ENCODE data around the gene BBOF1.

DNA sequence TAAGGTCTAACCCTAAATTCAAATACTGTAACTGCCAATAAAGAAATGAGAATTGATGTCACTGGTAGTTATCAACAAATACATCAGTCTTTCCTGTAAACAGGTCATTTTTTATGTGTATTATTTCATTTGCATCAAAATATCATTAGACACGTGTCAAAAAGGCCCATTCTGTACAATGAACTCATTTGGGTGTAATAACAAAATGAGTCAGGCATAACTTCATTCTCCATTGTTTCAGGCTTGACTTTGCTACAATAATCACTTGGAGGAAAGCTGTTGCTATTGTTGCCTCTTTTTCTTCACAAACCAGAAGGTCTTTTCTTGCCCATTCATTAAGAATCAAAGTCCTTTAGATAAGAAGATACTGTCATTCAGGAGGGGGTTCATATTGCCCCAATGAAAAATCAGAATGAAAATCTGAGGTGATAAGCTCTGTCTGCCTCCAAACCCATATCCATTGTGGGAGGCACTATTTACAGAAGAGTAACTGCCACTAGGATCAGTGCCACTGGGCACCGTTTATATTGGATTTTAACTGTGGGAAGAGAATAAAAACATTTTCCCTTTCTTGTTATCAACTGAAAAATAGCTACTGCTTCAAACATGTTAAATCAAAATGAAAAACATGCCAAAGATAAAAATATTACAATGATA is 10.2 kb upstream of the BBOF1 start:
- TF ChIP-seq, protein P1, sequence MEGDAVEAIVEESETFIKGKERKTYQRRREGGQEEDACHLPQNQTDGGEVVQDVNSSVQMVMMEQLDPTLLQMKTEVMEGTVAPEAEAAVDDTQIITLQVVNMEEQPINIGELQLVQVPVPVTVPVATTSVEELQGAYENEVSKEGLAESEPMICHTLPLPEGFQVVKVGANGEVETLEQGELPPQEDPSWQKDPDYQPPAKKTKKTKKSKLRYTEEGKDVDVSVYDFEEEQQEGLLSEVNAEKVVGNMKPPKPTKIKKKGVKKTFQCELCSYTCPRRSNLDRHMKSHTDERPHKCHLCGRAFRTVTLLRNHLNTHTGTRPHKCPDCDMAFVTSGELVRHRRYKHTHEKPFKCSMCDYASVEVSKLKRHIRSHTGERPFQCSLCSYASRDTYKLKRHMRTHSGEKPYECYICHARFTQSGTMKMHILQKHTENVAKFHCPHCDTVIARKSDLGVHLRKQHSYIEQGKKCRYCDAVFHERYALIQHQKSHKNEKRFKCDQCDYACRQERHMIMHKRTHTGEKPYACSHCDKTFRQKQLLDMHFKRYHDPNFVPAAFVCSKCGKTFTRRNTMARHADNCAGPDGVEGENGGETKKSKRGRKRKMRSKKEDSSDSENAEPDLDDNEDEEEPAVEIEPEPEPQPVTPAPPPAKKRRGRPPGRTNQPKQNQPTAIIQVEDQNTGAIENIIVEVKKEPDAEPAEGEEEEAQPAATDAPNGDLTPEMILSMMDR (IDR thresholded peaks at IDR 0.05; ENCODE audit: borderline replicate concordance, extremely low read depth, low read length, poor library complexity, severe bottlenecking) = no peak
- TF ChIP-seq EZH2 (IDR thresholded peaks at IDR 0.05; ENCODE audit: borderline replicate concordance, low read depth, low read length, severe bottlenecking) = no peak
